NCI-H774 (cell line): Measurements from ENCODE around the gene NSD1.
"Not testable (repeated sequence)": the region's sequence is repeated elsewhere in the genome, so short reads cannot be mapped to it uniquely, and the experiment has no call there.

ENCODE experiments used
- DNase-seq: peaks from one replicate; lab custom pipeline; 2025; lab: John Stamatoyannopoulos, UW

NSD1 gene

GRCh38 chr5:177176175-177176711, 42.7 kb downstream of the NSD1 start:
- no peak for DNase-seq

- DNase-seq: not testable (repeated sequence)
Observed at GRCh38 chr5:177177847-177178437, 44.4 kb downstream of the NSD1 start.

GRCh38 chr5:177178733-177179304, 45.2 kb downstream of the NSD1 start:
- DNase-seq: no peak

- no peak for DNase-seq
Observed at GRCh38 chr5:177179431-177179830, 45.9 kb downstream of the NSD1 start.

GRCh38 chr5:177183142-177183541, 49.6 kb downstream of the NSD1 start:
- no peak for DNase-seq

- DNase-seq: no peak
Observed at GRCh38 chr5:177183766-177184360, 50.3 kb downstream of the NSD1 start.

- no peak for DNase-seq
Observed at GRCh38 chr5:177185993-177186392, 52.4 kb downstream of the NSD1 start.

GRCh38 chr5:177186645-177187044, 53.1 kb downstream of the NSD1 start:
- DNase-seq: no peak

GRCh38 chr5:177188775-177189174, 55.2 kb downstream of the NSD1 start:
- DNase-seq: no peak

- DNase-seq: no peak
Observed at GRCh38 chr5:177189416-177189815, 55.8 kb downstream of the NSD1 start.

GRCh38 chr5:177189965-177190364, 56.4 kb downstream of the NSD1 start:
- no peak for DNase-seq

- DNase-seq: no peak
Observed at GRCh38 chr5:177194268-177194667, 60.7 kb downstream of the NSD1 start.

- DNase-seq: no peak
Observed at GRCh38 chr5:177195307-177195952, 61.9 kb downstream of the NSD1 start.

- DNase-seq: no peak
Observed at GRCh38 chr5:177198738-177199137, 65.2 kb downstream of the NSD1 start.

GRCh38 chr5:177204281-177204680, 70.7 kb downstream of the NSD1 start:
- no peak for DNase-seq

GRCh38 chr5:177209610-177210009, 76.0 kb downstream of the NSD1 start:
- DNase-seq: no peak

- no peak for DNase-seq
Observed at GRCh38 chr5:177212242-177212641, 78.7 kb downstream of the NSD1 start.

GRCh38 chr5:177220576-177220975, 87.0 kb downstream of the NSD1 start:
- no peak for DNase-seq

GRCh38 chr5:177222269-177222668, 88.7 kb downstream of the NSD1 start:
- DNase-seq: no peak

GRCh38 chr5:177225798-177226197, 92.2 kb downstream of the NSD1 start:
- DNase-seq: no peak

- DNase-seq: no peak
Observed at GRCh38 chr5:177226860-177227259, 93.3 kb downstream of the NSD1 start.

- no peak for DNase-seq
Observed at GRCh38 chr5:177228751-177229150, 95.2 kb downstream of the NSD1 start.

- no peak for DNase-seq
Observed at GRCh38 chr5:177230660-177231059, 97.1 kb downstream of the NSD1 start.
